ENCODE measurements around the gene PDE1C.

Gene PDE1C

DNA sequence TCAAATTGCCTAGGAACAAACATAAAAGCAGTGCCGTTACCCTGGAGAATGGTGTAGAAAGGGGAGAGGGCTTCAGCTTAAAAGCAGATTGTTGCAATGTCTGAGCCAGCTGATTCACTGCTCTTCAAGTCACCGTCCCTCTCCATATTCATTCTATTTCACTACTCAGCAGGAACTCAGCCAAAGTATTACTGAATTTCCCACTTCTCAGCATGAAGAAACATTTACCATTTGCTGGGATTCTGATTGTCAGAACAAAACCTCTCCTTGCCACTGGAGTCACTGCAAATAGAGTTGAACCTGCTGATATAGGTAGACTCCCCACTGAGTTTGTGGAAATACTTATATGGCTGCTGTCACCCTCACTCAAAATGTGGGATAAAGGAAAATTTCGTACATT is 311.5 kb downstream of the PDE1C start:
- no peak for DNase-seq

DNA sequence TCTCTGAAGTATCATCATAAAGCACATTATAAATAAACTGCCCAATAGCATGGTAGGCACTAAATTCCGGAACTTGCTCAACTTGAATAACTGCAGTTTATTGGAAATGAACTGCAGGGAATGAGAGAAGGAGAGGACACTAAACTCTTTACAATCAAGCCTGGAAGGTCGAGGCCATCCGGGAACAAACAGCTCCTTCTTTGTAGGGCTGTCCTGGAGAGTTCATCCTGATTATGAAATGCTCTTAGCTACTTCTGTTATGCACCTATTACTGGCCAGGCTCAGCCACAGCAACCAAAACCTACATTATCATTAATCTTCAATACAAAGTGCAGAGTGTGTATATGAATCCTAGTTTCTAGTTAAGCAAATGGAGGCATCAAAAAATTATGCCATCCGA is 318.5 kb downstream of the PDE1C start:
- DNase-seq, result no peak

DNA sequence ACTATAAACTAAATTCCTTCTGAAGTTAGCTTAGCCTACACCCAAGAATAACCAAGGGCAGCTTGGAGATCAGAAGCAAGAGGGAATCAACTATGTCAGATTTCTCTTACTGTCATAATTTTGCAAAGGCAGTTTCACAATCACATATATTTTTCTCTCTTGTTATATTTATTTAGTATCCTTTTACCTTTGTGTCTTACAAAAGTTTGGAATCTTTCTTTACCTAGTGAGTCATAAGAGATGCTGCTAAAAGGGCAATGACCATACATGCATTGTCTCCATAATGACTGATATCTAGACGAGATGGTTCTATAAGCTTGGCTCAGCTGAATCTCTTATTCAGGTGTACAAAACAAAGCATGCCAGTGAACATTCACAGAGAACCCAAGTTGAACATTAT is 322.1 kb downstream of the PDE1C start:
- DNase-seq, result no peak

DNA sequence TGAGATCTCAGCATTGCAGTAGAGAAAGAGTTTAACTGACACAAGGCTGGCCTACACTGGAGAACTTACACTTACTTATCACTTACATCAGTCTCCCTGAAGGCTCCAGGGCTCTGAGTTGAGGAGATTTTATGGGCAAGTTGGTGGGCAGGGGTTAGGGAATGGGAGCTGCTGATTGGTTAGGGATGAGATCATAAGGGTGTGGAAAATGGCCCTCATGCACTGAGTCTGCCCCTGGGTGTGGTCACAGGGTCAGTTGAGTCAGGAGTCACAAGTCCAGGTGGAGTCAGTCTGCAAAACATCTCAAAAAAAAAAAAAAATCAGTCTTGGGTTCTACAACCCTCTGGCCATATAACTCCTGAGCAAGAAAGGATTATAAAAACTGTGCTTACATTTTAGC is 322.7 kb downstream of the PDE1C start:
- DNase-seq, result no peak

DNA sequence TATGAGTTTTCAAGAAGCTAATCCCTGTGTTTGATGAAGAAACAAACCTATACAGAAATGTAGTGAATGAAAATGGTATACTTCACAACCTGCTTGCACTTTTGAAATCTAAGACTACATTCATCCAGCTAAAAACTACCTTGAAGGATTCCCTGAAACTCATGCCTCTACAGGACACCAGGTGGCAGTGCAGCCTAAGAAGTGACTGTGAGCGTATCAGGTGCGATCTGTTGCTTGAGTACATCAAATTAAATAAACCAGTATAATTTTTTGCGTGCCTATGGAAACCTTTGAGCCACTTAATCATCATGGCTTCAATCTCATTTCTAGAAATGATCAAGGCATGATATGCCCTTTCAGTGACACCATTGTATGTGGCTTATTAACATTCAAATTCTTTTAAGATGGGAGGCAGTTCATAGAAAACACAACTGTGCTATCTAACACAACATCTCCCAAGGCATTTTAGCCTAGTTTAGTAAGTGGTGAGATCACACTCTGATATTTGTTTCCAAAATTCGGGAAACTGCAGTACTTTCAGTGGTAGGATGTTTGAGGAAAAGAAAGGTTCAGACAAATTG is 325.8 kb downstream of the PDE1C start:
- no peak for DNase-seq

DNA sequence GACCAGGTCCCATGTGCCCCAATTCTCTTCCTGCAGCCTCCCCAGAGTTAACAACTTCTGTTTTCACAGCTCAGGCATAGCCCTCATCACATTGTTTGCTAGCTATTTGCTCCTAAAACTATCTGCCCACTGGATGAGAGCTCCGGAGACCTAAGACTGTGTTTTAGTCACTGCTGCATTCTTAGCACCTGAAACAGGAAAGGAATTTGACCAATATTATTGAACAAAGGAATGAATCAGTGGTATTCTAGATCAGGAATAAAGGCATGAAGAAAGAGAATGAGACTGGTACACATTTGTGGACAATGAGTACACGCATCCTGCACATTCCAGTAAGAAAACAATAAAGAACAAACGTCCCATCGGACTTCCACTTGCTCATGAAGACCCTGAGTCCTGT is 328.4 kb downstream of the PDE1C start:
- DNase-seq, result no peak

DNA sequence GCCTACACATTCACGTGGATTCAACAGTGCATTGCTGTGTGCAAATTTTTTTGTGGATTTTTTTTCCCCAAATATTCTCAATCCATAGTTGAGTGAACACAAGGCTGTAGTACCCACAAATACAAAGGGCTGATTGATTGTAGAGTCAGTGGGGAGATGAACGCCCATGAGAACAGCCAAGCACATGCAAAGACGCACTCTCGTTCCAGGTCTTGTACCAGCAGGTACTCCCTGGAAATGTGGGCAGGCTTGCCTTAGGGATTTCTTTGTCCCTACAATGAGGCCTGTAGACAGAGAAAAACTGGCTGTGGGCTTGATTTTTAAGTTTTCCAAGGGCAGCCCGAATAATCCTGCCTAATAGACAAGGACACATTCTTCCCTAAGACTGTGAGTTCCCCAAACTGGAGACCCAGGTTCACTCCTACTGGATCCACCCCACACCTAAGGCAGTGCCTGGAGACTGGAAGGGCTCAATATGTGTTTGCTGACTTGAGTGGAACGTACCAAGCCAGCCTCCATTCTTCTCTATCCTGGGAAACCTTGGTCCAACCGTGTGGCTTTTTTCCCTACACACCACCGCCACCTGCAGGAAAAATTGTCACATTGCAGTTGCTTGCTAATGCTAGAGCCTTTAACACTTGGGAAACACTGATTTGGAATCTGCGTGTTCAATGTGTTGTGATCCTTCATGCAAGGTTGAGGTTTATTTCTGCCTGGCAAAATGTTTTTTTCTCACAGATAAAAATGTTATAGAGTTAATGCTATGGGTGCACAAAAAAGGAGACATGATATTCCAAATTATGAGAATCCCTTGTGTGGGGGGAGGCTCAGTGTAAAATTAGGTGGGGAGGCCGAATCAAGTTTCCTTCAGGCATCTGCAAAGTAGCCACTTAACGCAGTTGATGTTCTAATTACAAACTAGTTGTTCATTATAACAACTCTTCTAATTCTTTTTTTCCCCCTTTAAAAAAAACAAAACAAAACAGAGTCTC is 333.9 kb downstream of the PDE1C start:
- no peak for DNase-seq

DNA sequence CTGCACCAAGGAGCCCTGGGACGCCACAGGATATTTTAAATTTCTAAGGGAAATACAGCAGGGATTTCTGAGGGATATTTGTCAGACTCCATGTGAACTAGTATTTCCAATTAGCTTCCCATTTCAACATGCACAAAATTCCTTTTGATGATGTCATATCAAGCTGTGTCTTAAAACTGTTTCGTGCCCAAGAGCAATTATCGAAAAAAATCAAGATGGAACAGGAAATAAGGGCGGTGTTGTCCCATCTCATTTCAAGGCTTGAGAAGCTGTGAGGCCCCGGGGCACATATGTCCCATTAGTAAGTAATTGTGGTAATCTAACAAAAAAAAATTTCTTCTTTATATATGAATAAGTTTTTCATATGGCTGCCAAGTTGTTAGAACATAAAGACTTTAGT is 335.8 kb downstream of the PDE1C start:
- DNase-seq, result no peak

DNA sequence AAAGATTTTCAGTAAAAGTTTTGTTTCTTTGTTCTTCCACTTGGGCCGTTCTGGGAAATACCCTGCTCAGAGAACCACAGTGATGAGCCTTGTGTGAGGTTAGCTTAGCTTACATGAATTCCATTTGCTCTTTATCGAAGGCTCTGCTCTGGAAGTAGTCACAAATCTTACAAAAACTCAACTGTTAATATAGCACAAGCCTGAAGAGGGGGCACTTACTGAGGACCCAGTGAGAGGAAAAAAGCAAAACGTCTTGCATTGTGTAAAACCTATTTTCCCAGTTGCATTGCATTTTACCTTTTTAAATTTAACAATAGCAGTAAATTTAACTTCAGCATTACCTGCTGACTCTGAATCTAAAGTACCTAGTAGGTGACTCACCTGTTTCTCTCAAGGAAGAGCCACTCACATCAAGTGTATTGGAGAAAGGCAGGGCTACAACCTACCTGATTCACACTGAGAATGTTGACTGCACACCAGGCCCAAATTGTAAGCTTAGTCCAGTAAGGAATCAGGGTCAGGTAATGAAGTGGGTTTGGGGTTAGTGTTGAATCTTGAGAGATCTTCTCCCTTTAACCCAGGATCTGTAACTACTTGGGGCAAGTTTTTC is 340.9 kb downstream of the PDE1C start:
- DNase-seq, result no peak

DNA sequence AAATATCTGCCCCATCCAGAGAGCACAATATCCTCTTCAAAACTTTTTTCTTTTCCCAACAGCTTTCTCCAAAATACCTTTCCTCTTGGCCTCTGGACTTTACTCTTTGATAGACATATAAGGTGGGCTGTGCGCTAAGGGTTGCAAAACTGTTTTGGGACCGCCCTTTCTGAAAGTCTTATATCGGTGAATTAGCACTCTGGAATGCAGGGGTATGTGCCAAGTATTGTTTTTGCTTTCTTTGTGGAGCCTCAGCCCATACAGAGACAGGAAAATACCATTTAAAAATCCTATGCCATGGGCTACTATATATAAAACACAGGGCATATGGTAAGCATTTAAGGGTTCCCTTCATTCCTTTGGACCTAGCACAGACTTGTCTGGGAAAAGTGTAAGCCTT is 345.5 kb downstream of the PDE1C start:
- no peak for DNase-seq

DNA sequence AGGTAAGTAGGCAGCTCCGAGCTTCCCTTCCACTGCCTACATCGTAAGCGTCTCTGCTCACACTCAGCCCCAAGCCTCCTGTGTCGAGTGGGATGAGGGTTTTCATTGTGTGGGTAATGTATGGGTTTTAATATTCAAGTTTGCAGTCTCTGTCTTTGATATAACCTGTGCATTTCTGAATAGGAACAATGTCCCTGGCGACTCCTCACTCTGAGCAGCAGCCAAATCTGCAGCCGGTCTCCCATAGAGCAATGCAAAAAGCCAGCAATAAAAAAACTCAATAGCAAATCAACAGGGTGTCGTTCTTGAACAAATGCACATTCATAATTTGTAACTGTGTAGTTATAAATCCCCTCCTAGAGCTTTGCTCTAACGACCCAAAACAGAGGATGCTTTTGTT is 349.8 kb downstream of the PDE1C start:
- DNase-seq, result no peak

DNA sequence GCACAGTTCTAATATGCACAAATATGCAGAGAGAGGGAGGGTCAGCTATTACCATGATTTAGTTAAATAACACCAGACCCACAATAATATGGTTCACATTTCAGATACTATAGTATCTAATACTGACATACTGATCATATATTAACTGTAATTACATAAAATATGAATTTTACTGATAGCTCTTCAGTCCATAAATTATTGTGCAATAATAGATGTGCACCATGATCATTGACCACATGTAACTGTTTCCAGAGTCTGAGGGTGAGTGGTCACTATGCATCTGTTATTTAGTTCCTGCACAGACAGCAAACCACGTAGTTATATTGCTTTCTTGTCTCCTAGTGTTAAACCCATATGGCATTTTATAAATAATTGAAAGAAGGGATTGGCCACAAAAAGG is 353.9 kb downstream of the PDE1C start:
- no peak for DNase-seq

DNA sequence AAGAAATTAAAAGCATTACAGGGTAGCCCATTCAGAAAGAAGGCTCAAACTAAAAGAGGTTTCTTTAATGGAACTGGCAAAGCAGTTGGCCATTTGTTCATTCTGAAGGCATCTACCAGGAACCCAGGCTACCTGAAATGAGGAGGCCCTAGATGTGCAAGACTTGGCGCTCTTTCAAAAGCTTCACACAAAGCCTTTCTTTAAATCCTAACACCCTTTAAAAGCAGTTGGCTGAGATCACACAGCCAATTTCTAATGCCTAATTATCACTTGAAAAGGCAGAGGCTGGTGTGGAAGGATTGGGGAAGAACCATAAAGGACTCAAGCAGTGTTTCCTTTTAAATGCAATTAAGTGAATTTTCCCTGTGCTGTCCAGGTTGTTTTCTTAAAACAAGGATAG is 360.0 kb downstream of the PDE1C start:
- no peak for DNase-seq

DNA sequence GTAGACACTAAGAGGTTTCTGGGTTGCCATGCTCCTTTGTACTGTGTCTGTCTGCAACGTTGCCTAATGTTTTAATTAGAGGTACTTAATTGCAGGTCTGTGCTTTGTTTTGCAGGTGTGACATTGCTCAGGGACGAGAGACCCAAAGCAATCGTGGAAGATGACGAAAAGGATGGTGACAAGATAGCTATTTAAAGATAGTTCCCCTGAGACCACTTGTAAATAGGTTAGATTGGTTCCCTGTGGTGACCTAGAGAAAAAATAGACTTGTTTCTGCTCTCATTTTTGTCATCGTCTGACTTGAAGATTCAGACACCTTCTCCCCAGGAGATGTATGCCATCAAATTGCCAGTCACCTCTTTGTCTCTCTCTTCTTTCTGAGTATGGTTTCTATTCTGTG is 363.1 kb downstream of the PDE1C start:
- DNase-seq, result no peak

DNA sequence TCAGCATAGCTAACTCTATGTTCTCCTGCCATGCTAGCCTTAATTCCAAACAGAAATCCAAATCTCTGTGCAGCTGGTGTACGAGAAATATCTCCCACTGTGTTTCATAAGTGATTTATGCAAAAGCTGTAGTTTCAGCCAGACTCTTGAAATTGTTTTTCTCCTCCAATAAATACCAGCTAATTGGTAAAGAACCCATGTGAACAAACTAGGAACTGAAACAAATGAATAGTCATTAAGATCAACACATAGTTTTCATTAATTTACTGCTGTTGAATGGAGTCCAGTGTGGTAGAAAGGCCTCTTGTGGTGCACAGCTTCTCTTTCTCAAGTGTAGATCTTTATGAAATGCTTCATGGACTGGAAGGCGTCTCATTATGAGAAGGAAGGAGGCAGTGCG is 364.8 kb downstream of the PDE1C start:
- DNase-seq, result no peak

DNA sequence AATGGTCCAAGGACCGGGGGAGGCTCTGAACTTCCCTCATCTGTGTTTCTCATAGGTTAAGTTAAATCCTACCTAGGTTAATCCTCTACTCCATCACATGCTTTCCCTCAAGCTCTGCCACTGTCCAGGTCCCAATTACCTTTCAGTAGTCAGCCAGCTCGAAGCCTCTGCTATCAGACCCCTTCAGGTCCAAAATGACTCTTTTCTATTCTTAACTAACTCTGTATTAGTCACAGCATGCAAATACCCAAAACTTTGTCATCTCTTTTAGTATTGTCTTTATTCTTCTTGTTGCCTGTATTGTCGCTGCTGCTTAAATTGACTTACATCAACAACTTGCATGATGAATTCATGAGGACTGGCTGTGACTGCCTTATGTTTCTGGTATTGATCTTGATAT is 367.9 kb downstream of the PDE1C start:
- no peak for DNase-seq

All from activated T-cell treated with anti-CD3 and anti-CD28 coated beads for 4 hours (primary cell).